ENCODE data around the gene SYK. TPM values are rescaled to one million over a fixed set of nuclear protein-coding genes. Genes with fewer than 3 reads are reported as not detected.
A peak's percentile ranks its signal among the peaks of the same experiment; 100 is the strongest.

Gene SYK
- polyA plus RNA-seq, 3 donors = 51.1 to 186 (median 177) TPM

- peaks cover 19% of the 10 kb centered on the region for H3K4me1 Mint-ChIP-seq
- intact Hi-C loops (cut with micrococcal nuclease) = loop anchor here in 1 of 2 donors (10.0 kb wide), 1 partner anchor 1260 kb away; the partner anchor contains the start of gene GADD45G
- no peak overlapping the region for H3K9ac ChIP-seq (ENCODE audit: insufficient read depth, low read length, poor library complexity, severe bottlenecking)
- peaks cover 71 to 96% of the 10 kb centered on the region in 2 donors for H3K36me3 ChIP-seq (replicated peaks in 1 of 2; ENCODE audit: control insufficient read depth in 1 of 2, insufficient read depth in 2 of 2, low read length in 2 of 2)
- peaks cover 76% of the 10 kb centered on the region for H3K79me2 ChIP-seq (ENCODE audit: insufficient read depth, low read length)
- no peak overlapping the region for H3K4me2 ChIP-seq (replicated peaks; ENCODE audit: extremely low read depth, low read length, poor library complexity, severe bottlenecking)
- H3K27me3 ChIP-seq (ENCODE audit: control insufficient read depth in 2 of 2, insufficient read depth in 2 of 2, low read length in 2 of 2) = no peaks in the 10 kb centered on the region
- 60% methylated on average over 2 of the region's 7 CpGs for WGBS (ENCODE audit: insufficient coverage)
- H3K27me3 Mint-ChIP-seq (ENCODE audit: low read depth in 3 of 3) = no peaks in the 10 kb centered on the region
- H2AFZ ChIP-seq (ENCODE audit: insufficient read depth, low read depth, low read length, poor library complexity, severe bottlenecking) = no peak overlapping the region
- H4K20me1 ChIP-seq (ENCODE audit: insufficient read depth, low read length) = peaks cover 99% of the 10 kb centered on the region
- peak overlapping the region in 1 of 2 donors; percentile 76 for H3K27ac ChIP-seq (ENCODE audit: low read depth in 1 of 2, low read length in 2 of 2)
- no peak overlapping the region for H3K4me3 Mint-ChIP-seq
- H3K4me1 ChIP-seq (ENCODE audit: control insufficient read depth in 1 of 2, insufficient read depth in 2 of 2, low read length in 2 of 2) = peaks cover 21 to 22% of the 10 kb centered on the region in 2 donors
- no peaks in the 10 kb centered on the region for H3K9me3 ChIP-seq (replicated peaks in 1 of 2; ENCODE audit: control insufficient read depth in 1 of 2, insufficient read depth in 1 of 2, low read length in 2 of 2)
- DNase-seq = no peak
- no peak for TF ChIP-seq CTCF (IDR thresholded peaks at IDR 0.05)
- H3K36me3 Mint-ChIP-seq = peaks cover 74 to 91% of the 10 kb centered on the region in 2 donors
- no peaks in the 10 kb centered on the region for H3K9me3 Mint-ChIP-seq
- peak overlapping the region in 5 of 7 donors; percentile 31 to 82 (median 59) for H3K27ac Mint-ChIP-seq
- H3K4me3 ChIP-seq (replicated peaks in 1 of 3; ENCODE audit: low read depth in 2 of 3, low read length in 3 of 3) = no peak overlapping the region
These were observed 63.2 kb downstream of the SYK start for GRCh38 chr9:90864779-90865178.

GRCh38 chr9:90867101-90867500 is 65.5 kb downstream of the SYK start:
- Histone ChIP-seq H2AFZ (ENCODE audit: insufficient read depth, low read depth, low read length, poor library complexity, severe bottlenecking) (no peak overlapping the region), H3K36me3 (replicated peaks in 1 of 2; ENCODE audit: control insufficient read depth in 1 of 2, insufficient read depth in 2 of 2, low read length in 2 of 2) (peaks cover 69 to 87% of the 10 kb centered on the region in 2 donors), H3K79me2 (ENCODE audit: insufficient read depth, low read length) (peaks cover 63% of the 10 kb centered on the region), H3K9me3 (replicated peaks in 1 of 2; ENCODE audit: control insufficient read depth in 1 of 2, insufficient read depth in 1 of 2, low read length in 2 of 2) (no peaks in the 10 kb centered on the region), H3K27ac (ENCODE audit: low read depth in 1 of 2, low read length in 2 of 2) (peak overlapping the region in 1 of 2 donors; percentile 21), H4K20me1 (ENCODE audit: insufficient read depth, low read length) (peaks cover 99% of the 10 kb centered on the region), H3K9ac (ENCODE audit: insufficient read depth, low read length, poor library complexity, severe bottlenecking) (no peak overlapping the region), H3K4me3 (replicated peaks in 1 of 3; ENCODE audit: low read depth in 2 of 3, low read length in 3 of 3) (no peak overlapping the region), H3K4me2 (replicated peaks; ENCODE audit: extremely low read depth, low read length, poor library complexity, severe bottlenecking) (no peak overlapping the region), H3K4me1 (ENCODE audit: control insufficient read depth in 1 of 2, insufficient read depth in 2 of 2, low read length in 2 of 2) (peaks cover 14 to 15% of the 10 kb centered on the region in 2 donors), H3K27me3 (ENCODE audit: control insufficient read depth in 2 of 2, insufficient read depth in 2 of 2, low read length in 2 of 2) (no peaks in the 10 kb centered on the region)
- DNase-seq = no peak
- H3K36me3 Mint-ChIP-seq = peaks cover 71 to 88% of the 10 kb centered on the region in 2 donors
- peak overlapping the region; percentile 31 to 85 (median 76) for H3K27ac Mint-ChIP-seq
- H3K4me1 Mint-ChIP-seq = peaks cover 18% of the 10 kb centered on the region
- 96% methylated on average over 10 of the region's 14 CpGs for WGBS (ENCODE audit: insufficient coverage)
- no peak overlapping the region for H3K4me3 Mint-ChIP-seq
- no peaks in the 10 kb centered on the region for H3K9me3 Mint-ChIP-seq
- intact Hi-C loops (cut with micrococcal nuclease) = loop anchor here in 1 of 2 donors (10.0 kb wide), 1 partner anchor 1262 kb away; the partner anchor contains the start of gene GADD45G
- no peaks in the 10 kb centered on the region for H3K27me3 Mint-ChIP-seq (ENCODE audit: low read depth in 3 of 3)
- TF ChIP-seq CTCF (IDR thresholded peaks at IDR 0.05) = no peak

Measured in CD14-positive monocyte (primary cell).